Skeletal muscle satellite cell (primary cell): Measurements from ENCODE around the gene TBATA.

ENCODE experiments used
- H3K27me3 ChIP-seq: 2 replicates; pipeline ENCODE4 v1.7.0; 2013; ENCODE audit warnings: low read length; ENCODE audit not compliant: control insufficient read depth, insufficient read depth
- H3K36me3 ChIP-seq: 2 replicates; pipeline ENCODE4 v1.7.0; 2013; ENCODE audit warnings: mild to moderate bottlenecking, control low read depth, low read length; ENCODE audit not compliant: insufficient read depth
- H3K4me1 ChIP-seq: 2 replicates; pipeline ENCODE4 v1.7.0; 2013; ENCODE audit warnings: low read length; ENCODE audit not compliant: control insufficient read depth, insufficient read depth
- H3K4me2 ChIP-seq: 2 replicates; pipeline ENCODE4 v1.7.0; 2013; ENCODE audit warnings: mild to moderate bottlenecking, low read length
- H3K4me3 ChIP-seq: 2 replicates; pipeline ENCODE4 v1.7.0; 2013; ENCODE audit warnings: low read length
- H3K9ac ChIP-seq: 2 replicates; pipeline ENCODE4 v1.7.0; 2013; ENCODE audit warnings: mild to moderate bottlenecking, low read depth, low read length, moderate library complexity
- H3K9me3 ChIP-seq: replicated peaks from 2 replicates; pipeline ENCODE4 v1.7.0; 2013; ENCODE audit warnings: mild to moderate bottlenecking, control low read depth, low read length

Gene TBATA

DNA sequence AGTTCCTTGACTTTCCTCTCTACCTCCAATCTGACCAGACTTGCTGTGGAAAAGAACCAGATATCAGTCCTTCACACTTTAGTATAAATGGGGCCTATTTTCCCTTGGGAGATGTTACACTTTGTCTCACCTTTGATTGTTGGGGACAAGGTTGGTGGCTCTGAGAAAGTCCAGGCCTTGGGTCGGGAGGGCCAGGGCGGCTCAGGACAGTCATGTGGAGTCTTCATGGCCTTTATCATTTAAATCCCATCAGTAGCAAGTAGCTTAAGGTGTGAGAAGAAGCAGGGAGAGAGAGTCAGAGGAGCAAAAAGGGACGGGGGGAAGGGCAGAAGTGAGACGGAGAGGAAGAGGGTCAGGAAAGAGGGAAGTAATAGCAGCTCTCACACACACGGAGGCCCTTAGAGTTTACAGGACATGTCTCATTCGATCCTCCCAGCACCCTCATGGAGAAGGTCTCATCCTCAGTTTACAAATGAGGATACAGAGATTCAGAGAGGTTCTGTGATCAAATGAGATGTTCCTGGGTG, 40.5 kb downstream of the TBATA start:
- Histone ChIP-seq H3K27me3 (no peaks in the 10 kb centered on the region), H3K9ac (no peak overlapping the region), H3K4me3 (no peak overlapping the region), H3K4me2 (no peak overlapping the region), H3K4me1 (peaks cover 2% of the 10 kb centered on the region), H3K9me3 (no peaks in the 10 kb centered on the region), H3K36me3 (no peaks in the 10 kb centered on the region)

GRCh38 chr10:70743879-70744278, 41.3 kb downstream of the TBATA start:
- H3K36me3 ChIP-seq: no peaks in the 10 kb centered on the region
- no peaks in the 10 kb centered on the region for H3K27me3 ChIP-seq
- no peak overlapping the region for H3K9ac ChIP-seq
- no peak overlapping the region for H3K4me3 ChIP-seq
- H3K4me2 ChIP-seq: no peak overlapping the region
- H3K9me3 ChIP-seq: no peaks in the 10 kb centered on the region
- peaks cover 2% of the 10 kb centered on the region for H3K4me1 ChIP-seq

DNA sequence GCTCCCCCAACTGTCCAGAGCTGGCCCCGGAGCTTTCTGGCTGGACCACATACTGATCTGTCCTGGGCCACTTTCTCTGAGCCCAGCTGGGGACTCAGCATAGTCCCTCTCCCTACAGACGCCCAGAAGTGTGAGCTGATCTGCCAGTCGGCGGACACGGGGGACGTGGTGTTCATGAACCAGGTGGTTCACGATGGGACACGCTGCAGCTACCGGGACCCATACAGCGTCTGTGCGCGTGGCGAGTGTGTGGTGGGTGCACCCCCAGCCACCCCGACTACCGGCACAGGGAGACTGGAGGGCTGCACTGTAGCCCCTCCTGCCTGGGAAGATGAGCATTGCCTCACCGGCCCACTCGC, 41.8 kb downstream of the TBATA start:
- no peaks in the 10 kb centered on the region for H3K27me3 ChIP-seq
- H3K9me3 ChIP-seq: no peaks in the 10 kb centered on the region
- H3K36me3 ChIP-seq: no peaks in the 10 kb centered on the region
- no peak overlapping the region for H3K4me2 ChIP-seq
- H3K4me3 ChIP-seq: no peak overlapping the region
- H3K9ac ChIP-seq: no peak overlapping the region
- H3K4me1 ChIP-seq: peaks cover 2% of the 10 kb centered on the region

DNA sequence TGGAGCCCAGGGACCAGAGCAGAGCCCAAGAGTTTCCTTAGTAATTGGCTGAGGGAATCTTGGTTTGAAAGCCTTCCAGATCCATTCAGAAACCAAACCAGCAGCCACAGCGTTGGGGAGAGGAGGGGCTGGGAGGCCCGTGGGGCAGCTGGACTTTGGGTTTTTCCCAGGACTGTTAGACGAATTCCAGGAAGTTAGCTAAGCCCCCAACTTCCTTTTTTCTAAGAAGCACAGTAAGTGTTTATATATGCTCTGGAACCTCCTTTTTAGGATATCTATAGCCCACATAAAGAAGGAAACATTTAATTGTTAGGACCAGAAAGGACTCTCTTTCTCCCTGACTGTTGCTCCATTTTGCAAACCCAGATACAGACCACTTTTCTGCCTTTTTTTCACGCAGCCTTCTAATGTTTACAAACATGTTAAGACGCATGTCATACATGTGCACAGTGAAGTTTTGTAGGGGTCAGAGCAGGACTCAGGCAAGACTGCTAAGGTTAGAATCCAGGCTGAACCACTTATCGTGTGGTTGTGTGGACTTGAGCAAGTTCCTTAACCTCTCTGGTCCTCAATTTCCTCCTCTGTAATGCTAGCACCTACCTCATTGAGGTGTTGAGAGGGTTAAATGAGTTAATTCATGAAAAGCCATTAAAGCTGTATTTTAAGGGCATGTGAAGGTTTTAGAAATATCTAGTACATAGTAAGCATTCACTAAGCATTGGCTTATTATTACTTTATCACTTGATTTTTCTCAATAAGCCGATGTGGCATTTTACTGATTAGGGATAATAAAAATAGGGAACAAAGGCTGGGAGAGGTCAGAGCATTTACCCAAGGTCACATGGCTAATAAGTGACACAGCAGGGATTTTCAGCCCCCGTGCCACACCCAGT, 42.4 kb downstream of the TBATA start:
- peaks cover 2% of the 10 kb centered on the region for H3K4me1 ChIP-seq
- no peak overlapping the region for H3K4me3 ChIP-seq
- no peaks in the 10 kb centered on the region for H3K27me3 ChIP-seq
- H3K9me3 ChIP-seq: no peaks in the 10 kb centered on the region
- no peaks in the 10 kb centered on the region for H3K36me3 ChIP-seq
- H3K9ac ChIP-seq: no peak overlapping the region
- H3K4me2 ChIP-seq: no peak overlapping the region

DNA sequence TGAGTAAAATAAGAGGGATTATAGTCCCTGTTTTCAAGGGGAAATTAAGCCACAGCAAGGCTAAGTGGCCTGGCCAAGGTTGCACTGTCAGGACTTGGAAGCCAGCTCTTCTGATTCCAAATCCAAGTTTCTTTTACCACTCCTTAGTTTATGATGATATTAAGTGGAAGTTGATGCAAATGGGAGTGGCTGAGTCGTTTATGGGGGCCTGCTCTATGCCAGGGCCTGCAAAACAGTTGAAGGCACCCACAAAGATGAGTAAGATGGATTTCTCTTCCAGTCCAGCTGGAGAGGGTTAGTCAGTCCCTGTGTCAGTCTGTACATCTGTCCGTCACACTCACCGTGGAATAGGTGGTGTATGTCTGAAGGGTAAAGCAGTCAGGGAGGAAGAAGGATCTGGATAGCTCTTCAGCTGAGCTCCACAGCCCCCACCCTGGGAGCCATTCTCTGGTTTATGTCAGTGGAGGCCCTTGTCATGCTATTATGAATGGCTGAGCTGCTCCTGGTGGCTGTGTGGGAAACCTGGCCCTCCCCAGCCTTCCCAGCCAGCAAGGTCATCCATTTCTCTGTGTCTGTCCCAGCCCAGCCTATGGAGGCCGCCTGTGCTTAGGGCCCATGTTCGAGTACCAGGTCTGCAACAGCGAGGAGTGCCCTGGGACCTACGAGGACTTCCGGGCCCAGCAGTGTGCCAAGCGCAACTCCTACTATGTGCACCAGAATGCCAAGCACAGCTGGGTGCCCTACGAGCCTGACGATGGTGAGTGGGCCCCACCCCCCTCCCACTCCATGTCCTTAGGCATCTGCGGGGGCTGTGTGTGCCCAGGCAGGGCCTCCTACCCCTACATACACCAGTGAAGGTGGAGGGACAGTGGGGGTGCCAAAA, 44.5 kb downstream of the TBATA start:
- Histone ChIP-seq H3K4me1 (peaks cover 2% of the 10 kb centered on the region), H3K4me3 (no peak overlapping the region), H3K9ac (no peak overlapping the region), H3K4me2 (no peak overlapping the region), H3K27me3 (peaks cover 4% of the 10 kb centered on the region), H3K36me3 (no peaks in the 10 kb centered on the region), H3K9me3 (no peaks in the 10 kb centered on the region)

GRCh38 chr10:70738761-70739121, 46.4 kb downstream of the TBATA start:
- peaks cover 4% of the 10 kb centered on the region for H3K27me3 ChIP-seq
- H3K36me3 ChIP-seq: no peaks in the 10 kb centered on the region
- H3K9ac ChIP-seq: no peak overlapping the region
- H3K4me2 ChIP-seq: no peak overlapping the region
- no peaks in the 10 kb centered on the region for H3K9me3 ChIP-seq
- peaks cover 2% of the 10 kb centered on the region for H3K4me1 ChIP-seq
- no peak overlapping the region for H3K4me3 ChIP-seq

- Histone ChIP-seq H3K9me3 (no peaks in the 10 kb centered on the region), H3K4me2 (no peak overlapping the region), H3K4me3 (no peak overlapping the region), H3K4me1 (peaks cover 2% of the 10 kb centered on the region), H3K27me3 (peaks cover 4% of the 10 kb centered on the region), H3K9ac (no peak overlapping the region), H3K36me3 (no peaks in the 10 kb centered on the region)
These were observed 47.0 kb downstream of the TBATA start for GRCh38 chr10:70738006-70738760.

- no peaks in the 10 kb centered on the region for H3K4me1 ChIP-seq
- peaks cover 4% of the 10 kb centered on the region for H3K27me3 ChIP-seq
- no peak overlapping the region for H3K9ac ChIP-seq
- H3K9me3 ChIP-seq: no peaks in the 10 kb centered on the region
- no peaks in the 10 kb centered on the region for H3K36me3 ChIP-seq
- H3K4me3 ChIP-seq: no peak overlapping the region
- no peak overlapping the region for H3K4me2 ChIP-seq
These were observed 47.9 kb downstream of the TBATA start for GRCh38 chr10:70737250-70737649.

- Histone ChIP-seq H3K4me1 (no peaks in the 10 kb centered on the region), H3K36me3 (no peaks in the 10 kb centered on the region), H3K9ac (no peak overlapping the region), H3K9me3 (no peaks in the 10 kb centered on the region), H3K4me2 (no peak overlapping the region), H3K27me3 (peaks cover 4% of the 10 kb centered on the region), H3K4me3 (no peak overlapping the region)
These were observed 48.7 kb downstream of the TBATA start for GRCh38 chr10:70736525-70736924.

DNA sequence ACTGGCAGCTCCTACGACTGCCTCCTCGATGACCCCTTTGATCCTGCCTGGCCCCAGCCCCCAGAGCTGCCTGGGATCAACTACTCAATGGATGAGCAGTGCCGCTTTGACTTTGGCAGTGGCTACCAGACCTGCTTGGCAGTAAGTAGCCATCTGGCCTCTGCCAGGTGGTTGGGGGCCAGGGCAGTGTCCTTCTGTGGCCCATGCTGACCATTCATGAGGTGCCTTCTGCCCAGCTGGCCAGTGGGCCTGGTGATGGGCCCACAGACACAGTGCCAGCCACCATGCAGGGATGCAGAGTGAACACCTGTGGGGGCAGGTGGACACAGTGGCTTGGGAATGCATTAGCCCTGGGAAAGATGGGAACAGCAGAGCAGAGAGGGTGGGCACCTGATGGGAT, 50.0 kb downstream of the TBATA start:
- Histone ChIP-seq H3K4me3 (no peak overlapping the region), H3K36me3 (no peaks in the 10 kb centered on the region), H3K27me3 (peaks cover 4% of the 10 kb centered on the region), H3K9ac (no peak overlapping the region), H3K9me3 (no peaks in the 10 kb centered on the region), H3K4me1 (no peaks in the 10 kb centered on the region), H3K4me2 (no peak overlapping the region)

DNA sequence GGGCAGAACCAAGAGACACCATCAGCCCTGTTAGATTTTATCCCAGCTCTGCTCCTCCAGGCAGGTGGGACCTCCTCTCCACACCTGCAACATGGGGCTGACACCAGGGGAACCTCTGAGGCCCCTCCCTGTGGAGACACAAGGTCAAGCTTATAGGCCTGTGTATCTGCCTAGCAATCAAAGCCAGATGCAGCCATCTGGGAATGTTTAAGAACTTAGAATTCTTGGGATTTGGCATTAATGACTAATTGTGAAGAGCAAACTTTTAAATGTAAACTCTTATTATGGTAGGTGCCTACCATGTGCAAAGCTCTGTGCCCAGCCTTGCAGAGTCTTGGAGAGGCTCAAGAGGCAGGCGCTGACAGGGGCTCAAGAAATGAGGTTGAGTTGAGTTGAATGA, 52.1 kb downstream of the TBATA start:
- Histone ChIP-seq H3K36me3 (no peaks in the 10 kb centered on the region), H3K4me3 (no peak overlapping the region), H3K27me3 (peaks cover 4% of the 10 kb centered on the region), H3K9me3 (no peaks in the 10 kb centered on the region), H3K4me2 (no peak overlapping the region), H3K9ac (no peak overlapping the region), H3K4me1 (no peaks in the 10 kb centered on the region)
